ENCODE results near the gene KCNJ6. TPM values are rescaled to one million over a fixed set of nuclear protein-coding genes. Genes with fewer than 3 reads are reported as not detected.

KCNJ6 gene
- total and polyA plus RNA-seq, 8 donors: 0.28 to 1.9 (median 0.55) TPM

DNA sequence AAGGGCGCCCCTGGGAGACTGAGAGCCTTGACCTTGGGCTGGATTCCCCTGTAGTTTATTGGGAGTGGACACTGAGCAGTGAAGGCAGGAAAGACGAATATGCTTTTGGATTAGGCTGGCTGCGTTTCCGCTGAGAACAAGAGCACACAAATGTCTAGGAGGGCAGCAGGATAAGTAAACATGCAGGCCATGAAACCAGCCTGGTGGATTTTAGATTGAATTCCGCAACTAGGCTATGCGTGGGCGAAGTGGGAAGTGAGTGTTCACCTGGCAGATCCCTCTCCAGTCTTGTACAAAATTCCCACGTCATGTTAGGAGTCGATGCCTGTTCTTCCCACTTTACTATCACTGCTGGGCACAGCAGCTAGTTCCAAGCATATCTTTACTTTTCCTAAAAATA, 21.4 kb upstream of the KCNJ6 start:
- TF ChIP-seq, protein P1, sequence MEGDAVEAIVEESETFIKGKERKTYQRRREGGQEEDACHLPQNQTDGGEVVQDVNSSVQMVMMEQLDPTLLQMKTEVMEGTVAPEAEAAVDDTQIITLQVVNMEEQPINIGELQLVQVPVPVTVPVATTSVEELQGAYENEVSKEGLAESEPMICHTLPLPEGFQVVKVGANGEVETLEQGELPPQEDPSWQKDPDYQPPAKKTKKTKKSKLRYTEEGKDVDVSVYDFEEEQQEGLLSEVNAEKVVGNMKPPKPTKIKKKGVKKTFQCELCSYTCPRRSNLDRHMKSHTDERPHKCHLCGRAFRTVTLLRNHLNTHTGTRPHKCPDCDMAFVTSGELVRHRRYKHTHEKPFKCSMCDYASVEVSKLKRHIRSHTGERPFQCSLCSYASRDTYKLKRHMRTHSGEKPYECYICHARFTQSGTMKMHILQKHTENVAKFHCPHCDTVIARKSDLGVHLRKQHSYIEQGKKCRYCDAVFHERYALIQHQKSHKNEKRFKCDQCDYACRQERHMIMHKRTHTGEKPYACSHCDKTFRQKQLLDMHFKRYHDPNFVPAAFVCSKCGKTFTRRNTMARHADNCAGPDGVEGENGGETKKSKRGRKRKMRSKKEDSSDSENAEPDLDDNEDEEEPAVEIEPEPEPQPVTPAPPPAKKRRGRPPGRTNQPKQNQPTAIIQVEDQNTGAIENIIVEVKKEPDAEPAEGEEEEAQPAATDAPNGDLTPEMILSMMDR (IDR thresholded peaks at IDR 0.05): no peak
- intact Hi-C loops (cut with DNase I): no loop called here
- peaks cover 0 to 5% (median 0%) of the 10 kb centered on the region in 4 donors for H3K9me3 ChIP-seq
- H3K27me3 ChIP-seq: no peaks in the 10 kb centered on the region
- no peak for DNase-seq
- no peak overlapping the region for H3K4me3 ChIP-seq
- H3K27ac ChIP-seq: no peak overlapping the region
- WGBS, 2 donors: 35 to 36% methylated on average over 9 of the region's 9 CpGs
- H3K4me1 ChIP-seq: no peaks in the 10 kb centered on the region
- FAIRE-seq: no peak
- ATAC-seq: no peak
- H3K36me3 ChIP-seq: no peaks in the 10 kb centered on the region

DNA sequence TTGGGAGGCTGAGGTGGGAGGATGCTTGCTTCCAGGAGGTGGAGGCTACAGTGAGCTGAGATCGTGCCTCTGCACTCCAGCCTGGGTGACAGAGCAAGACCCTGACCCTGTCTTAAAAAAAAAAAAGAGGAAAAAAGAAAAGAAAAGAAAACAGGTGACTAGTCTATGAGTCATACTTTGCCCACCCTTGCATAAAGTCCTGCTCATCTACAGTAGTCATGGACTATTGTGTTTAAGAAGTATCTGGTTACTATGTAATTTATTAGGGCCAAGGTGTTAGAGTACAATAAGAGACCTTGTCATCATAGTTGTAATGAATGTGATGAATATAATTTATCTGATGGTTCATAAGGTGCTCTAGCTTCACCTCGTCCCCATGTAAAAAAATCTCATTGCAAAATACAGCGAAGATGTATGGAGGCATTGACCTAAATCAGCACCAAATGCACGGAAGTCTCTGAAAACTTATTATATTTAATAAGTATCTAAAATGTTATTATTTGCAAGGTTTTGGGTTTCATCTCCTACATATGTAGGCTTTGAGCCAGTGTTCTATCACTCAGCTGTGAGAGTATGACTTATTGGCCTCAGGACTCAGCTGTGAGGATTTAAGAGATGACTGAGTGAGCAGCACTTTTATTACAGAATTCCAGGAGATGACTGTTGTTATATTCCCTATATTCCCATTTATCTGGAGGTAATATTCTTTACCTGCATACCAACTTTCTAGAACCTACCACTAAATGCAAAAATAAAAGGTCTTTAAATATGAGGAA, 19.9 kb upstream of the KCNJ6 start:
- Histone ChIP-seq H3K4me3 (no peak overlapping the region), H3K27me3 (no peaks in the 10 kb centered on the region), H3K36me3 (no peaks in the 10 kb centered on the region), H3K4me1 (no peaks in the 10 kb centered on the region), H3K9me3 (peaks cover 0 to 5% (median 0%) of the 10 kb centered on the region in 4 donors), H3K27ac (no peak overlapping the region)
- no peak for FAIRE-seq
- no peak for ATAC-seq
- TF ChIP-seq, protein P1 (IDR thresholded peaks at IDR 0.05): no peak
- DNase-seq: no peak
- intact Hi-C loops (cut with DNase I): no loop called here
- 65 to 80% methylated on average over 4 of the region's 4 CpGs for WGBS, 2 donors

DNA sequence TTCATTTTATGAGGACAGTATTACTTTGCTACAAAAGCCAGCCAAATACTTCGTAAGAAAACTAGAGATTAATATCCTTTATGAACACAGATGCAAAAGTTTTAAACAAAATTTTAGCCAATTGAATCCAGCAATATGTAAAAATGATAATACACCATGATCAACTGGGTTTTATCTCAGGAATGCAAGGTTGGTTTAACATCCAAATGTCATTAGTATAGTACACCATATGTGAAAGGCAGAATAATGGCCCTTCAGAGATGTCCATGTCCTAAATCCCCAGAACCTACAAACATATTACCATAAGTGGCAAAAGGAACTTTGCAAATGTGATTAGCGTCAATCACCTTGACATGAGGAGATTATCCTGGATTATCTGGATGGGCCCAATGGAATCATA, 16.7 kb upstream of the KCNJ6 start:
- intact Hi-C loops (cut with DNase I): no loop called here

DNA sequence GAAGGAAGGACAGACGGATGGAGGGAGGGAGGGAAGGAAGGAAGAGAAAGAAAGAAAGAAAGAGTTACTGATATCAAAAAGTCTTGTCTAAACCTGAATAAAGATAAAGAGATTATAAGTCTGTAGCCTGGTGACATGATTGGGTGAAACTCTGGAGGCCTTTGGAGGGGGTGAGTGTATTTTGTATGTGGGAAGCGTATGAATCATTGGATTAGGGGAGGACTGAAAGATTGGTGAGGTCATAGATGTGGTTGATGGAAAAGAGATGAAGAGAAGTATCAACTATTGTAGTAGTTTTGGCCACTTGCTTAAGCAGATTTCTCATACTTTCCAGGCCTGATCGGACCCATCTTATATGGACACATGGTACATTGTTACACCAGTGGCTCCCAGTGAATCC, 11.5 kb upstream of the KCNJ6 start:
- no peak for ATAC-seq
- WGBS, 2 donors: 45 to 62% methylated on average over 3 of the region's 3 CpGs

More for the DNA sequence above, 16.7 kb upstream of the KCNJ6 start:
- Histone ChIP-seq H3K4me3 (no peak overlapping the region), H3K27me3 (no peaks in the 10 kb centered on the region), H3K9me3 (peaks cover 0 to 5% (median 0%) of the 10 kb centered on the region in 4 donors), H3K27ac (no peak overlapping the region), H3K36me3 (no peaks in the 10 kb centered on the region), H3K4me1 (no peaks in the 10 kb centered on the region)
- FAIRE-seq: no peak
- WGBS, 2 donors: 62 to 76% methylated on average over 2 of the region's 2 CpGs
- ATAC-seq: no peak
- no peak for DNase-seq
- TF ChIP-seq, protein P1 (IDR thresholded peaks at IDR 0.05): no peak

More for the DNA sequence above, 11.5 kb upstream of the KCNJ6 start:
- Histone ChIP-seq H3K27ac (no peak overlapping the region), H3K27me3 (peaks cover 0 to 5% (median 0%) of the 10 kb centered on the region in 4 donors), H3K4me3 (no peak overlapping the region), H3K9me3 (no peaks in the 10 kb centered on the region), H3K36me3 (no peaks in the 10 kb centered on the region), H3K4me1 (no peaks in the 10 kb centered on the region)
- FAIRE-seq (no peak), DNase-seq (no peak)
- TF ChIP-seq, protein P1 (IDR thresholded peaks at IDR 0.05): no peak
- intact Hi-C loops (cut with DNase I): no loop called here

Data from pancreas (tissue), 10 donors.